Endometrium (tissue), 2 donors: ENCODE measurements around the gene CCM2.

Experiments used
- FAIRE-seq: peaks from 2 replicates; lab custom pipeline; 2012; peaks lifted over from hg19 to GRCh38; lab: Jason Lieb, UNC
- donor health status: control.
- donor health status: control.

The CCM2 gene

DNA sequence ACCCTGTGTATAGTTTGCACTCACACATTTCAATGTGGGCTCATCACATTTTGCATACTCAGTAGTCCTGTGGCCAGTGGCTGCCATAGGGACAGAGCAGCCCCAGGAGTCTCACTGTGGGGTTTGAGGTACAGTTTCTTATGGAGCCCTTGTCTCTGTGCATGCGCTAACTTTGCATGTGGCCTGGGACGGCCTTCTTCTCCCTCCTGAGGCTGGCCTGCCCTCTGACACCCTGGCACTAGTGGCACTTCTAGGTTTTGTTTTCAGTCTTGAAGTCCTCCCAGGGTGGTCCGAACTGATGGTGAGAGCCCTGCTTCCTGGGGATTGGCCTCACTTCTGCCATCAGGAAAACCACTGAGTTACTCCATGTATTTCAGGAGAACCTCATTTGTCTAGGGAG lies 67.6 kb downstream of the CCM2 start:
- FAIRE-seq: no peak

GRCh38 chr7:45068236-45069023 lies 68.4 kb downstream of the CCM2 start:
- FAIRE-seq: no peak

- FAIRE-seq: no peak
Measured at GRCh38 chr7:45069444-45070253, 69.6 kb downstream of the CCM2 start.

- no peak for FAIRE-seq
Measured at GRCh38 chr7:45070254-45070642, 70.2 kb downstream of the CCM2 start.

DNA sequence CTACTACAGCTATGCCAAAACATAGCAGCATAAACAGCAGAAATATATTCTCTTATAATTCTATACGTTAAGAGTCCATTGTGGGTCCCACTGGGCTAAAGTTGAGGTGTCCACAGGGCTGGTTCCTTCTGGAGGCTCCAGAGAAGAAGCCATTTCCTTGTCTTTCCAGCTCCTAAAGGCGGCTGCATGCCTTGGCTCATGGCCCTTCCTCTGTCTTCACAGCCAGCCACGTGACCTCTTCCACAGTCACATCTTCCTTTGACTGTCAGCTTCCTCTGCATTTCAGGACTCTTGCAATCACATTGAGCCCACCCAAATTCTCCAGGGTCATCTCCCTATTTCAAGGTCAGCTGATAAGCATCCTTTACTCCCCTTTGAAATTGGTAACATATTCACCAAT lies 71.5 kb downstream of the CCM2 start:
- FAIRE-seq: no peak

DNA sequence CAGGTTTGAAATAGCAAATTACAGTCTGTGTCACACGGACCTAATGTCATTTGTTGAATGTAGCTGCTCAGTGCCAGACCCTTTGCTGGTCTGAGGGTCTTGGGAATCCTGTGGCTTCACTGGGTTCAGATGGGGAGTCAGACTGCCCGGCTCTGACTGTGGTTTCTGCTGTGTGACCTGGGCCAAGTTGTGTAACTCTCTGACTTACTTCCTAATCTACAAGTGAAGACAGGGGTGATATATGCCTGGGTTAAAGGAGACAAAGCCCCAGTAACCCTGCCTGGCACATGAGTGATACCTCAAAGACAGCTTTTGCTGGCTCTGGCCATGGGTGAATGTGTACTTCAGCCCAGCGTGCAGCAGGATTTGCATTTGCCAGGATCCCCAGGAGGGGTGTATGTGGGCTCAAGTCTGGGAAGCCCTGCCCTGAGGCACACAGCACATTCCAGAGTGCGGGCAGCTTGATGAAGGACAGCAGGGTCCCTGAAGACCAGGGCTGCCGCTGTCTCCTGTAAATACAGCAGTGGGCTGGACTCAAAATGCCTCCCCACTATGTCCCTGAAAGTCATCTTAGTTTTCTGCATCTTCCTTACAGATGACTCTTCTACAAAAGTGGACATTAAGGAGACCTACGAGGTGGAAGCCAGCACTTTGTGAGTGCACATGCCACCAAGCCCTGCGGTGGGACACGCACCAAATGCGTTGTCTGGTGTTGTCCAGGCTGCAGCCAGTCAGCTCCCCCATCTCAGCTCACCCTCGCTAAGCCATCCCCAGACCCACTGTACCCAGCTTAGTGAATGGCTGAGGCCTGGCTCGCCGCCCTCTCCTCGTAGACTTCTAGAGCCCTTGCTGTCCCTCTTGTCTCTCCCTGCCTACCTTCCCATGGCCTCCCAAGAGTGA lies 72.4 kb downstream of the CCM2 start:
- FAIRE-seq: no peak

DNA sequence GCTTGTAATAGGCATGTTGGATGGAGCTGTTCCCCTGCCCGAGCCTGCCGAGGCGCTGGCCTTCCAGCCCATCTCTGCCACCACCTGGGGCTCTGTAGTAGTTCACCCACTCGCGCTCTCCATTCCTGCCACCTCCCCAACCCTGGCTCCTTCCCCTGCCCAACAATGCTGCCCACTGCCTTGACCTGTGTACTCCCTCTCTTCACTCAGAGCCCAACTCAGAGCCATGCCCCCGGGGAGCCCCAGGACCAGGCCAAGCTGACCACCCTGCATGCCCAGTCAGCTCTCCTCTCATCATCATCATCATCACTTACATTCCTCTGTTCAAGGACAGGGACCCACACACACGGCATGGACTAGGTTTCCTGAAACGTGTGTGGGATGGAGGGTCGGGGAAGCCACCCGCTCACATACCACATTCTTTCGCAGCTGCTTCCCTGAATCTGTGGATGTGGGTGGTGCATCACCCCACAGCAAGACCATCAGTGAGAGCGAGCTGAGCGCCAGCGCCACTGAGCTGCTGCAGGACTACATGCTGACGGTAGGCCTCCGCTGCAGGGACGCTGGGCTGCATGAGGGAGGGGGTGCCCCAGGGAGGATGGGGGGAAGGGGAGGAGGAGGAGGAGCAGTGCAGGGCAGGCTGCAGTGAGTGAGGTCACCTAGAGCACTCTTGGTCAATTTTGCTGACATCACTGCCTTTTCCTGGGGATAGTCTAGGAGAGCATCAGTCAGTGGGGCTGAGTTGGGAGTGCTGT lies 73.2 kb downstream of the CCM2 start:
- no peak for FAIRE-seq

DNA sequence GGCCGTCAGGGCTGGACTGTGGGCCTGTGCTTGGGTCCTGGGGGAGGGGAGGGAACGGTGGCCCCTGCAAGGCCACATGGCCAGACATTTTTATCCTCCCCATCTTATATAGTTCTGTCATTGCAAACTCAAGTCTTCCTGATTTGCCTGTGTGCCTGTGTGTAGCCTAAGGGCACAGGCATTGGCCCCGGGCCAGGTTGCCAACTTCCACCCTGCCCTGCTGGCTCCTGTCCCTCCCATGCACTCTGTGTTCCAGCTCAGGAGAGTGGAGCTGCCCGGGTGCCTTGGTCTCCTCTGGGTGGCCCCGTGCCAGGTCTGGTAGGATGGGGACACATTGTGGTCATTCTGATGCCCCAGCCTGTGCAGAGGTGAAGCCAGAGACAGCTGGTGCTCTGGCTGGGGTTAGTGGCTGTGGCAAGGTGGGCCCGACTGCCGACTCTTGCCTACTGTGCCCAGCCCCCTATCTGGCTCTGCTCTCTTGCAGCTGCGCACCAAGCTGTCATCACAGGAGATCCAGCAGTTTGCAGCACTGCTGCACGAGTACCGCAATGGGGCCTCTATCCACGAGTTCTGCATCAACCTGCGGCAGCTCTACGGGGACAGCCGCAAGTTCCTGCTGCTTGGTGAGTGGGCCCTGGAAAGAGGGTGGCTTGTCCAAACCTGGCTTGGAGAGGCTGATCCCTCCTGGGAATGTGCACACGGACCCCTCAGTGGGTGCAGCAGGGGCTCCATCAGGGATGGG lies 74.0 kb downstream of the CCM2 start:
- no peak for FAIRE-seq

- no peak for FAIRE-seq
Measured at GRCh38 chr7:45074528-45075354, 74.7 kb downstream of the CCM2 start.

DNA sequence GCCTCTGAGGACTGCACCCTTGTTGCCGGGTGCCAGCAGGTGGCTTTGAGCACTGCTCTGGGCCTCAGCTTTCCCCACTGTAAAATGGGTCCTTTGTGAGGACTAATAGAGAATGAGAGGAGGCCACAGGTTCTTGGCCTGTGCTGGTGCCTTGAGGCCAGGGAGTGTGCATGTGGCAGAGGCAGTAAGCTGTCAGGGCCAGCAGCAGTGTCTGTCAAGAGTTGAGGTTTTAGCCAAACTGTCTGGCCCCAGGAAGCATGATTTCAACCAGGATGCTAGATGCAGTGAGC lies 75.3 kb downstream of the CCM2 start:
- no peak for FAIRE-seq

DNA sequence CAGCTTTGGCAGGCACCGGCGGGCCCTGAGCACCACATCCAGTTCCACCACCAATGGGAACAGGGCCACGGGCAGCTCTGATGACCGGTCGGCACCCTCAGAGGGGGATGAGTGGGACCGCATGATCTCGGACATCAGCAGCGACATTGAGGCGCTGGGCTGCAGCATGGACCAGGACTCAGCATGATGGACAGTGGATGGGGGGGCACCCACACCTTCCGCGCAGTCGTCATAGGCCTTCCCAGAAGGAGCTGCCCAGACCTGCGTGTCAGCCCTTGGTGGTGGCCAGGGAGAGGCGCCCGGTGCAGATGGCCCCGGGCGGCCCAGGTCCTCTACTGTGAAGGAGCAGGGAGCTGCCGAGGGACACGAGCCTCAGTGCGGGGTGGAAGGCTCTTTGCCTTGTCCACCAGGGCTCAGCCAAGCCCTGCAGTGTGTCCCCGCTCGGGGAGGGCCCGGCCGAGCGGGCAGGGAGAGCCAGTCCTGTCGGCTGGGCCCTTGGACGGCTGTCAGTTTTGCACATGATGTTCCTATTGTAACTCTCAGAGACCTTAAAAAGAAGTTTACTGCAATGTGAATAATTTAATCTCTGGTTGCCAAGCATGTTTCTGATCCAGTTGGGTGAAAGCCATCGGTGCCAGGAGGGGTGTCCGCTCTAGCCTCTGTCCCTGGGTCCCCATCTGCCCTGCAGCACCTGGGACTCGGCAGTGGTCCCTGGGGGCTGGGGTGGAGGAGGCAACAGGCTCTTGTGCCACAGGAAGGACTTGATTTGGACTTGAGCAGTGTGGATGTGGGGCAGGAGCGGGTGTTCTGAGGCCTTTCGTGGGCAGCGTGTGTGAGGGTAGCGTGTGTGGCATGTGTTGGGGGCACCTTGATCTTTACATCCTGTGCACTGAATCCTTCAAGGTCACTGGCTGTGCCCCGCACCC lies 76.1 kb downstream of the CCM2 start:
- no peak for FAIRE-seq

DNA sequence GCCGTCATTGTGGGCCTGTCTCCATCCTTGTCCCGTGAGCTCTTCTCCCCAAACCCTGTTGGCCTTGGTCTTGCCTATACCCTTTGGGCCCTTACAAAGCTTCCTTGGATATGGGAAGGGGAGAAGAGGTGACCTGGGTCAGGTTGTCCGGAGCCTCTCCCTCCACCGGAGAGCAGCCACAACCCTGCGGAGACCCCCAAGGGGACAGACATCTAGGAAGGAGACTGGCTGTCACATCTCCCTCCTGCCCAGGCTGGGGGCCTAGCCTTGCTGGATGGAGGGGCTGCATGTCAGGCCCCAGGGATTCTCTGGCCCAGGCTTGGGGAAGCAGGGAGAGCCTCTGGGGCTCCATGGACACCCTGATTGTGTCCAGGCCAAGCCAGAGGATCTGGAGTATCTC lies 76.9 kb downstream of the CCM2 start:
- FAIRE-seq: no peak

GRCh38 chr7:45077579-45077978 lies 77.6 kb downstream of the CCM2 start:
- FAIRE-seq: no peak

- FAIRE-seq: no peak
Measured at GRCh38 chr7:45078125-45078681, 78.2 kb downstream of the CCM2 start.

DNA sequence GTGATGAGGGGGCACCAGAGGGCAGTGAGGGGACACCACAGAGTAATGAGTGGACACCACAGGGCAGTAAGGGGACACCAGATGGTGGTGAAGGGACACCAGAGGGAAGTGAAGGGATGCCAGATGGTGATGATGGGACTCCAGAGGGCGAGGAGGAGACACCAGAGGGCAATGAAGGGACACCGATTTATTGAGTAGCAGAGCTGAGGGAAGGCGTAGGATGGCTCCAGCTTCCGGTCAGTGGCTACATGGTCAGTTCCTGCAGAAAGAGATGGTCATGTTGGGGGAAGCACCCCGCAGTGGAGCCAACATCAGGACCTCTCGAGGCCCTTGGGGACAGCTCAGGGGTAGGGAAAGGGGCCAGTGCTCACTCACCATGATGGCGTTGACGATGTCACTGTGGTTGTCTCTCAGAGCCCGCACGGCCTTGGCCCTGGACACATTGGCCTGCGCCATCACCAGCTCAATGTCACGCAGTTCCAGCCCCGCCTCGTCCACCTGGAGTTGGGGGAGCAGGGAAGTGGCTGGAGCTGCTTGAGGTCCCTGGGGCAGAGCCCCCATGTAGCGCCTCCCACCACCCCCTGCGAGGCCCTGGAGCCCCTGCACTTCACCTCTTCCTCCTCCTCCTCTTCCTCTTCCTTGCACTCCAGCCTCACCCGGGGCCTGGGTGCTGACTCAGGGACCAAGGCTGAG lies 80.4 kb downstream of the CCM2 start:
- FAIRE-seq: no peak

DNA sequence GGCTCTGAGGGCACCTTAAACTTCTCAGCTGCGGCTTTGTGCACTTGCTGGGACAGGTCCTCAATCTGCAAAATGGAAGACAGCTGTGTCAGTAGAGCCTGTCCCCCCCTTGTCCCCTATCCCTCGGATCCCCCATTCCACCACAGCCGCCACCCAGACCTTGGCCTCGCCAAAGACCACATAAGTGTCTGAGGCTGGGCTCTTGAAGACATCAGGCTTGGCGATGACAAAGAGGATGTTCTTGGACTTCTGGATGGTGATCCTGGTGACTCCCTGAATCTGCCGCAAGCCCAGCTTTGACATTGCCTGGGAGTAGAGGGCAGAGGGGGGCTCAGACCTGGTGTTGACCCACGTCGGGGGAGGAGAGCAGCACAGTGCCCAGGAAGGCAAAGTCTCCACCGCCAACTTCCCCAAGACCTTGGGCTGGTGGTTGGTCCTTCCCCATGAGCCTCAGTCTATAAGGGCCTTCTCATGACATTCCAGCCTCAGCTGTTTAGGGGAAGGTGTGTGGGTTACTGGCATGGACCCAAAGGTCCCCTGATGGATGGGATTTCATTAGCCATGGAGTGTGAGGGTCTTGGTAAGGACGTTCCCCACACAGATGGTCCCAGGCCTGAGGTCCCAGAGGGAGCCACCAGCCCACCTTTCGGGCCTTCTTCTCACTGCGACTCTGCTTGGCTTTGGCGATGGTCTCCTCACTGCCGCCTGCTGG lies 81.1 kb downstream of the CCM2 start:
- FAIRE-seq: no peak

DNA sequence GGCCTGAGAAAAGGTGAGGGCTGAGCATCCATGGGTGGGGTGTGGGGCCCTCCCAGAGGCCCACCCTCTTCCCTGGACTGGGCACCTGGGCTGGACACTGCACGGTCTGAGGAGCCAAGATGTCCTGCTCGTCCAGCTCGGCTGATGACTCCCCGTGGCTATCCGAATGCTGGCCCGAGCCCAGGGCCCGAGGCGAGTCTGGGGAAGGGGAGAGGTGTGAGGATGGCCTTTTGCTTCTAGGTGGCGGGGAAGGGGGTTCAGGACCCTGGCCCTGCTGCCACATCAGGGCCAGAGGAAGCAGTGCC lies 81.6 kb downstream of the CCM2 start:
- no peak for FAIRE-seq
